WTC11 (cell line): ENCODE results near the gene NDUFAF2. TPM values are rescaled to one million over a fixed set of nuclear protein-coding genes. Genes with fewer than 3 reads are reported as not detected.

ENCODE experiments used
- ATAC-seq: fragments of 200-7000 bp; cut with Tn5 transposase; 2 replicates; pipeline ENCODE4 v1.10.0; 2021; ENCODE audit warnings: mild to moderate bottlenecking, moderate library complexity
- CTCF ChIA-PET: fragments of 300-600 bp; sonication (Branson Sonifier 250); formaldehyde crosslinking; loops from one replicate; lab custom pipeline; 2021; ENCODE audit warnings: antibody characterized with exemption; lab: Charles Lee
- POLR2A ChIA-PET: fragments of 350-600 bp; sonication (Branson Sonifier 250); formaldehyde crosslinking; loops from one replicate; lab custom pipeline; 2021; ENCODE audit warnings: antibody characterized with exemption; lab: Charles Lee
- DNase-seq: peaks from one replicate; pipeline ENCODE4 v3.0.0; 2021; ENCODE audit warnings: low spot score
- H3K27ac Mint-ChIP-seq: 2 replicates; pipeline ENCODE4 v1.8.0; 2021; ENCODE audit warnings: mixed read lengths
- H3K27me3 Mint-ChIP-seq: 2 replicates; pipeline ENCODE4 v1.8.0; 2021; ENCODE audit warnings: low read depth, mild to moderate bottlenecking, moderate library complexity, mixed read lengths
- H3K36me3 Mint-ChIP-seq: 2 replicates; pipeline ENCODE4 v1.8.0; 2021; ENCODE audit warnings: mixed read lengths
- H3K4me1 Mint-ChIP-seq: 2 replicates; pipeline ENCODE4 v1.8.0; 2022; ENCODE audit warnings: mixed read lengths
- H3K4me3 Mint-ChIP-seq: 2 replicates; pipeline ENCODE4 v1.8.0; 2021; ENCODE audit warnings: mild to moderate bottlenecking, moderate library complexity, mixed read lengths
- H3K9me3 Mint-ChIP-seq: 2 replicates; pipeline ENCODE4 v1.8.0; 2021; ENCODE audit warnings: mixed read lengths
- ATF1 ChIP-seq: sonication (generic); formaldehyde crosslinking; IDR thresholded peaks from 2 replicates; pipeline ENCODE4 v1.8.1; 2023; ENCODE audit warnings: mild to moderate bottlenecking, moderate library complexity, missing genetic modification reagents
- NR2C2 ChIP-seq: sonication (generic); formaldehyde crosslinking; IDR thresholded peaks from 2 replicates; pipeline ENCODE4 v1.8.0; 2022; ENCODE audit warnings: mild to moderate bottlenecking, missing genetic modification reagents
- NR3C1 ChIP-seq: sonication (generic); formaldehyde crosslinking; conservative IDR thresholded peaks from 2 replicates; pipeline ENCODE4 v1.8.1; 2023; ENCODE audit warnings: low read depth, mild to moderate bottlenecking, missing genetic modification reagents
- PREB ChIP-seq: sonication (generic); formaldehyde crosslinking; IDR thresholded peaks from 2 replicates; pipeline ENCODE4 v1.8.1; 2022; ENCODE audit warnings: mild to moderate bottlenecking, missing genetic modification reagents, moderate library complexity, borderline replicate concordance
- TEAD4 ChIP-seq: sonication (generic); formaldehyde crosslinking; IDR thresholded peaks from 2 replicates; pipeline ENCODE4 v1.8.0; 2022; ENCODE audit warnings: mild to moderate bottlenecking, missing genetic modification reagents
- USF2 ChIP-seq: sonication (generic); formaldehyde crosslinking; IDR thresholded peaks from 2 replicates; pipeline ENCODE4 v1.8.1; 2023; ENCODE audit warnings: mild to moderate bottlenecking, missing genetic modification reagents, moderate library complexity
- ZMAT4 ChIP-seq: fragments of 250-450 bp; sonication (Bioruptor Pico); IDR thresholded peaks from 2 replicates; pipeline ENCODE4 v1.9.0; 2021; ENCODE audit warnings: mild to moderate bottlenecking
- ZNF121 ChIP-seq: sonication (generic); formaldehyde crosslinking; IDR thresholded peaks from 2 replicates; pipeline ENCODE4 v1.8.0; 2023; ENCODE audit warnings: missing genetic modification reagents
- ZNF263 ChIP-seq: sonication (generic); formaldehyde crosslinking; IDR thresholded peaks from 2 replicates; pipeline ENCODE4 v1.8.1; 2022; ENCODE audit warnings: low read depth, mild to moderate bottlenecking, moderate library complexity, missing genetic modification reagents
- ZNF317 ChIP-seq: sonication (generic); formaldehyde crosslinking; IDR thresholded peaks from 2 replicates; pipeline ENCODE4 v1.8.1; 2023; ENCODE audit warnings: low read depth, mild to moderate bottlenecking, moderate library complexity, missing genetic modification reagents, borderline replicate concordance
- ZNF396 ChIP-seq: fragments of 250-450 bp; sonication (Bioruptor Pico); IDR thresholded peaks from 2 replicates; pipeline ENCODE4 v1.8.0; 2021; ENCODE audit warnings: mild to moderate bottlenecking, moderate library complexity, borderline replicate concordance
- total RNA-seq: library from RNA; stranded (reverse); gene quantifications from 3 replicates; pipeline ENCODE4 v1.2.3, GENCODE V29; 2021
- TF ChIP-seq, protein P1 (sequence below): fragments of 250-450 bp; sonication (Bioruptor Pico); IDR thresholded peaks from 2 replicates; pipeline ENCODE4 v1.9.0; 2021; ENCODE audit warnings: mild to moderate bottlenecking, borderline replicate concordance
- TF ChIP-seq, protein P2 (sequence below): fragments of 250-450 bp; sonication (Bioruptor Pico); IDR thresholded peaks from 2 replicates; pipeline ENCODE4 v1.8.0; 2021; ENCODE audit warnings: mild to moderate bottlenecking
- TF ChIP-seq, protein P3 (sequence below): sonication (generic); formaldehyde crosslinking; conservative IDR thresholded peaks from 2 replicates; pipeline ENCODE4 v1.8.1; 2023; ENCODE audit warnings: mild to moderate bottlenecking, low read depth, missing genetic modification reagents, moderate library complexity

Gene NDUFAF2
- total RNA-seq, 1 experiment from 2014 or later = 42.0 TPM

GRCh38 chr5:61178702-61179101, 233.7 kb downstream of the NDUFAF2 start:
- H3K27ac Mint-ChIP-seq = no peak overlapping the region
- no peak overlapping the region for H3K4me3 Mint-ChIP-seq
- ChIA-PET POLR2A (no interaction called here), CTCF (no interaction called here)
- no peak for DNase-seq
- H3K4me1 Mint-ChIP-seq = no peaks in the 10 kb centered on the region
- ATAC-seq = no peak
- no peaks in the 10 kb centered on the region for H3K36me3 Mint-ChIP-seq
- TF ChIP-seq ZMAT4 (CRISPR knock-in tag) = no peak
- no peaks in the 10 kb centered on the region for H3K27me3 Mint-ChIP-seq
- no peaks in the 10 kb centered on the region for H3K9me3 Mint-ChIP-seq

DNA sequence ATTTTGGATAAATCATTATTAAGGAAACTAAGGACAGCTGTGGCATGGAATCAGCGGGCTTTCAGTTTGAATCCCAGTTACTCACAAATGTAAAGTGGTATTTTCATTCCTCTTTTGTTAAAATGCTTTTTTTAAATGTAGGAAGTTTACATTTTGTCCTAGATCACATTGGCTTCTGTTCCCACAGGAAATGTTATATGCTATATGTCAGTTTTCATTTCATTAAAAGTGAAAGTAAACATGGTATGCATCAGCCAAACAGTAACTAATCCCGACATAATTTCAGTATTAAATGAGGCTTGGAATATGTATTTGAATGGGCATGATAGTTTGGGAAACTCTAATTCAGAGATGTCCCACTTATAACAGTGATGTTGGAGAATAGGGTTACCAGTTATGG, 235.9 kb downstream of the NDUFAF2 start:
- ATAC-seq = no peak
- Mint-ChIP-seq H3K4me1 (no peaks in the 10 kb centered on the region), H3K27me3 (no peaks in the 10 kb centered on the region)

More for the DNA sequence above, 235.9 kb downstream of the NDUFAF2 start:
- ChIA-PET CTCF (no interaction called here), POLR2A (no interaction called here)
- H3K4me3 Mint-ChIP-seq = no peak overlapping the region
- no peak overlapping the region for H3K27ac Mint-ChIP-seq
- H3K9me3 Mint-ChIP-seq = no peaks in the 10 kb centered on the region
- H3K36me3 Mint-ChIP-seq = no peaks in the 10 kb centered on the region
- DNase-seq = no peak
- TF ChIP-seq, protein P1, sequence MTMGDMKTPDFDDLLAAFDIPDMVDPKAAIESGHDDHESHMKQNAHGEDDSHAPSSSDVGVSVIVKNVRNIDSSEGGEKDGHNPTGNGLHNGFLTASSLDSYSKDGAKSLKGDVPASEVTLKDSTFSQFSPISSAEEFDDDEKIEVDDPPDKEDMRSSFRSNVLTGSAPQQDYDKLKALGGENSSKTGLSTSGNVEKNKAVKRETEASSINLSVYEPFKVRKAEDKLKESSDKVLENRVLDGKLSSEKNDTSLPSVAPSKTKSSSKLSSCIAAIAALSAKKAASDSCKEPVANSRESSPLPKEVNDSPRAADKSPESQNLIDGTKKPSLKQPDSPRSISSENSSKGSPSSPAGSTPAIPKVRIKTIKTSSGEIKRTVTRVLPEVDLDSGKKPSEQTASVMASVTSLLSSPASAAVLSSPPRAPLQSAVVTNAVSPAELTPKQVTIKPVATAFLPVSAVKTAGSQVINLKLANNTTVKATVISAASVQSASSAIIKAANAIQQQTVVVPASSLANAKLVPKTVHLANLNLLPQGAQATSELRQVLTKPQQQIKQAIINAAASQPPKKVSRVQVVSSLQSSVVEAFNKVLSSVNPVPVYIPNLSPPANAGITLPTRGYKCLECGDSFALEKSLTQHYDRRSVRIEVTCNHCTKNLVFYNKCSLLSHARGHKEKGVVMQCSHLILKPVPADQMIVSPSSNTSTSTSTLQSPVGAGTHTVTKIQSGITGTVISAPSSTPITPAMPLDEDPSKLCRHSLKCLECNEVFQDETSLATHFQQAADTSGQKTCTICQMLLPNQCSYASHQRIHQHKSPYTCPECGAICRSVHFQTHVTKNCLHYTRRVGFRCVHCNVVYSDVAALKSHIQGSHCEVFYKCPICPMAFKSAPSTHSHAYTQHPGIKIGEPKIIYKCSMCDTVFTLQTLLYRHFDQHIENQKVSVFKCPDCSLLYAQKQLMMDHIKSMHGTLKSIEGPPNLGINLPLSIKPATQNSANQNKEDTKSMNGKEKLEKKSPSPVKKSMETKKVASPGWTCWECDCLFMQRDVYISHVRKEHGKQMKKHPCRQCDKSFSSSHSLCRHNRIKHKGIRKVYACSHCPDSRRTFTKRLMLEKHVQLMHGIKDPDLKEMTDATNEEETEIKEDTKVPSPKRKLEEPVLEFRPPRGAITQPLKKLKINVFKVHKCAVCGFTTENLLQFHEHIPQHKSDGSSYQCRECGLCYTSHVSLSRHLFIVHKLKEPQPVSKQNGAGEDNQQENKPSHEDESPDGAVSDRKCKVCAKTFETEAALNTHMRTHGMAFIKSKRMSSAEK (CRISPR knock-in tag) = no peak
- no peak for TF ChIP-seq USF2 (CRISPR knock-in tag)
- TF ChIP-seq TEAD4 (CRISPR knock-in tag) = no peak
- TF ChIP-seq ZNF263 (CRISPR knock-in tag) = no peak
- TF ChIP-seq, protein P2, sequence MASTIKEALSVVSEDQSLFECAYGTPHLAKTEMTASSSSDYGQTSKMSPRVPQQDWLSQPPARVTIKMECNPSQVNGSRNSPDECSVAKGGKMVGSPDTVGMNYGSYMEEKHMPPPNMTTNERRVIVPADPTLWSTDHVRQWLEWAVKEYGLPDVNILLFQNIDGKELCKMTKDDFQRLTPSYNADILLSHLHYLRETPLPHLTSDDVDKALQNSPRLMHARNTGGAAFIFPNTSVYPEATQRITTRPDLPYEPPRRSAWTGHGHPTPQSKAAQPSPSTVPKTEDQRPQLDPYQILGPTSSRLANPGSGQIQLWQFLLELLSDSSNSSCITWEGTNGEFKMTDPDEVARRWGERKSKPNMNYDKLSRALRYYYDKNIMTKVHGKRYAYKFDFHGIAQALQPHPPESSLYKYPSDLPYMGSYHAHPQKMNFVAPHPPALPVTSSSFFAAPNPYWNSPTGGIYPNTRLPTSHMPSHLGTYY (CRISPR knock-in tag) = no peak
- TF ChIP-seq NR3C1 = no peak
- TF ChIP-seq NR2C2 (CRISPR knock-in tag) = no peak
- TF ChIP-seq ATF1 (CRISPR knock-in tag) = no peak
- no peak for TF ChIP-seq ZNF396 (CRISPR knock-in tag)
- TF ChIP-seq, protein P3, sequence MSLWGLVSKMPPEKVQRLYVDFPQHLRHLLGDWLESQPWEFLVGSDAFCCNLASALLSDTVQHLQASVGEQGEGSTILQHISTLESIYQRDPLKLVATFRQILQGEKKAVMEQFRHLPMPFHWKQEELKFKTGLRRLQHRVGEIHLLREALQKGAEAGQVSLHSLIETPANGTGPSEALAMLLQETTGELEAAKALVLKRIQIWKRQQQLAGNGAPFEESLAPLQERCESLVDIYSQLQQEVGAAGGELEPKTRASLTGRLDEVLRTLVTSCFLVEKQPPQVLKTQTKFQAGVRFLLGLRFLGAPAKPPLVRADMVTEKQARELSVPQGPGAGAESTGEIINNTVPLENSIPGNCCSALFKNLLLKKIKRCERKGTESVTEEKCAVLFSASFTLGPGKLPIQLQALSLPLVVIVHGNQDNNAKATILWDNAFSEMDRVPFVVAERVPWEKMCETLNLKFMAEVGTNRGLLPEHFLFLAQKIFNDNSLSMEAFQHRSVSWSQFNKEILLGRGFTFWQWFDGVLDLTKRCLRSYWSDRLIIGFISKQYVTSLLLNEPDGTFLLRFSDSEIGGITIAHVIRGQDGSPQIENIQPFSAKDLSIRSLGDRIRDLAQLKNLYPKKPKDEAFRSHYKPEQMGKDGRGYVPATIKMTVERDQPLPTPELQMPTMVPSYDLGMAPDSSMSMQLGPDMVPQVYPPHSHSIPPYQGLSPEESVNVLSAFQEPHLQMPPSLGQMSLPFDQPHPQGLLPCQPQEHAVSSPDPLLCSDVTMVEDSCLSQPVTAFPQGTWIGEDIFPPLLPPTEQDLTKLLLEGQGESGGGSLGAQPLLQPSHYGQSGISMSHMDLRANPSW (CRISPR knock-in tag) = no peak
- TF ChIP-seq PREB (CRISPR knock-in tag) = no peak
- no peak for TF ChIP-seq ZNF121 (CRISPR knock-in tag)
- TF ChIP-seq ZNF317 = no peak
